Lower lobe of right lung (tissue), 2 donors: ENCODE measurements around the gene TNFAIP8L1. TPM values are rescaled to one million over a fixed set of nuclear protein-coding genes. Genes with fewer than 3 reads are reported as not detected.

Experiments
- ATAC-seq, 2 donors: fragments of 200-7000 bp; cut with Tn5 transposase; one replicate each; pipeline ENCODE4 v1.9.1; 2020 to 2022; ENCODE audit warnings: mild to moderate bottlenecking in 2 of 2, moderate library complexity in 2 of 2
- DNase-seq: peaks from one replicate; pipeline ENCODE4 v3.0.0-alpha.2; 2020
- H3K27ac ChIP-seq: fragments of 200-600 bp; one replicate; pipeline ENCODE4 v1.8.0; 2022
- H3K27me3 ChIP-seq: fragments of 200-600 bp; one replicate; pipeline ENCODE4 v1.8.0; 2022; ENCODE audit warnings: low read depth
- H3K36me3 ChIP-seq: fragments of 200-600 bp; one replicate; pipeline ENCODE4 v1.8.0; 2022; ENCODE audit warnings: mild to moderate bottlenecking
- H3K4me1 ChIP-seq: fragments of 200-600 bp; one replicate; pipeline ENCODE4 v1.8.0; 2022
- H3K4me3 ChIP-seq: fragments of 200-600 bp; one replicate; pipeline ENCODE4 v1.8.0; 2022; ENCODE audit warnings: mild to moderate bottlenecking
- H3K9me3 ChIP-seq: fragments of 200-600 bp; one replicate; pipeline ENCODE4 v1.8.0; 2022
- CTCF ChIP-seq: fragments of 200-600 bp; IDR thresholded peaks from one replicate; pipeline ENCODE4 v1.8.0; 2022; ENCODE audit warnings: antibody characterized with exemption, mild to moderate bottlenecking
- intact Hi-C: fragments of 100-400 bp; cut with DNase I; formaldehyde crosslinking; loops from one replicate; pipeline ENCODE4 v1.11.0; 2022
- total RNA-seq: library from RNA; stranded (reverse); fragmentation: NEBNext Ultra II Directional; extraction: Animal tissue kit (Norgen Biotek cat#: 25700); gene quantifications from one replicate; pipeline ENCODE4 v1.2.1, GENCODE V29; 2021
- donor health status: DM: no; HTN: yes; CAD: no; lungs with severe emphysema.

The TNFAIP8L1 gene
- total RNA-seq, 1 donor from 2014 or later, result 11.2 TPM

DNA sequence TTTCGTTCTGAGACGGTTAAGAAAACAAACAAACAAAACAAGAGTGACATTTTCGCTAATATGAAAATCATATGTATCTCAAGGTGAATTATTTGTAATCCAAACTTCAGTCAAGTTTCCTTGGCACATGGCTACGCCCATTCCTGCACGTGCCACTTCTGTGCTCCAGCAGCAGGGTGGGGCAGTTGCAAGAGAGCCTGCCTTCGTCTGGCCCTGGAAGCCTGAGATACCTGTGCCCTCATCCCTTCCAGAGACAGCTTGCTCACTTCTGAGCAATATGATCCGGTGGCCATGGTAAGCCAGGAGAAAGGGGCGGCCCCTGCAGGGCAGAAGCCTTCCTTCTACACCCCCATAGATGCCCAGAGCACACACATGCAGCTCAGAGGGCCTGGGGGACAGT lies 62.2 kb downstream of the TNFAIP8L1 start:
- Histone ChIP-seq H3K4me1 (peaks cover 31% of the 10 kb centered on the region), H3K27ac (peak overlapping the region; percentile 18), H3K27me3 (no peaks in the 10 kb centered on the region), H3K9me3 (no peaks in the 10 kb centered on the region), H3K4me3 (no peak overlapping the region), H3K36me3 (peaks cover 91% of the 10 kb centered on the region)
- DNase-seq (no peak), ATAC-seq (peak; percentile 26 to 36)
- no peak for TF ChIP-seq CTCF
- intact Hi-C loops, result no loop called here

- Histone ChIP-seq H3K9me3 (no peaks in the 10 kb centered on the region), H3K36me3 (peaks cover 79% of the 10 kb centered on the region), H3K4me3 (no peak overlapping the region), H3K27ac (no peak overlapping the region), H3K27me3 (no peaks in the 10 kb centered on the region), H3K4me1 (peaks cover 35% of the 10 kb centered on the region)
- no peak for DNase-seq
- intact Hi-C loops, result no loop called here
- no peak for TF ChIP-seq CTCF
- no peak for ATAC-seq
These were observed 63.4 kb downstream of the TNFAIP8L1 start for GRCh38 chr19:4702764-4703163.

GRCh38 chr19:4703671-4704316 lies 64.5 kb downstream of the TNFAIP8L1 start:
- DNase-seq, result no peak
- H3K9me3 ChIP-seq, result no peaks in the 10 kb centered on the region
- H3K27ac ChIP-seq, result peak overlapping the region; percentile 56
- H3K4me1 ChIP-seq, result peaks cover 42% of the 10 kb centered on the region
- no peak for TF ChIP-seq CTCF
- H3K36me3 ChIP-seq, result peaks cover 75% of the 10 kb centered on the region
- H3K4me3 ChIP-seq, result no peak overlapping the region
- intact Hi-C loops, result no loop called here
- ATAC-seq, result no peak
- H3K27me3 ChIP-seq, result no peaks in the 10 kb centered on the region

GRCh38 chr19:4704317-4704673 lies 65.0 kb downstream of the TNFAIP8L1 start:
- Histone ChIP-seq H3K9me3 (no peaks in the 10 kb centered on the region), H3K4me3 (no peak overlapping the region), H3K4me1 (peaks cover 47% of the 10 kb centered on the region), H3K36me3 (peaks cover 76% of the 10 kb centered on the region), H3K27me3 (no peaks in the 10 kb centered on the region), H3K27ac (peak overlapping the region; percentile 56)
- ATAC-seq (peak; percentile 65 to 75), DNase-seq (peak; percentile 70)
- TF ChIP-seq CTCF, result no peak
- intact Hi-C loops, result no loop called here

Other genes starting within 250 kb of the TNFAIP8L1 start
- gene SH3GL1, start 239.0 kb upstream of the TNFAIP8L1 start, total RNA-seq, result 44.3 TPM
- gene CHAF1A, start 236.9 kb upstream of the TNFAIP8L1 start, total RNA-seq, result 7.2 TPM
- 86.1 TPM for gene UBXN6, start 181.7 kb upstream of the TNFAIP8L1 start, total RNA-seq
- 29.4 TPM for gene HDGFL2, start 167.2 kb upstream of the TNFAIP8L1 start, total RNA-seq
- gene PLIN4, start 121.0 kb upstream of the TNFAIP8L1 start, total RNA-seq, result 4.6 TPM
- gene PLIN5, start 104.3 kb upstream of the TNFAIP8L1 start, total RNA-seq, result 19.9 TPM
- 14.9 TPM for gene LRG1, start 99.5 kb upstream of the TNFAIP8L1 start, total RNA-seq
- gene SEMA6B, start 79.8 kb upstream of the TNFAIP8L1 start, total RNA-seq, result 11.3 TPM
- 91.6 TPM for gene MYDGF, start 30.8 kb downstream of the TNFAIP8L1 start, total RNA-seq
- gene DPP9, start 84.3 kb downstream of the TNFAIP8L1 start, total RNA-seq, result 79.6 TPM
- gene FEM1A, start 152.2 kb downstream of the TNFAIP8L1 start, total RNA-seq, result 13.3 TPM
- gene TICAM1, start 192.2 kb downstream of the TNFAIP8L1 start, total RNA-seq, result 14.6 TPM
- 44.5 TPM for gene PLIN3, start 228.2 kb downstream of the TNFAIP8L1 start, total RNA-seq